Mesenchymal stem cell (in vitro differentiated cells and primary cell): ENCODE data around the gene PTRH2.
"Not testable (repeated sequence)": the region's sequence is repeated elsewhere in the genome, so short reads cannot be mapped to it uniquely, and the experiment has no call there.

ENCODE experiments used
- DNase-seq: peaks from one replicate; pipeline ENCODE4 v3.0.0-alpha.2; 2013
- H2AFZ ChIP-seq: one replicate; pipeline ENCODE4 v1.6.1; 2013; ENCODE audit warnings: low read depth, mild to moderate bottlenecking, control low read depth, inconsistent platforms, low read length, moderate library complexity
- H2AK5ac ChIP-seq: 2 replicates; pipeline ENCODE4 v1.6.1; 2013; ENCODE audit warnings: low read length, moderate library complexity, mild to moderate bottlenecking, inconsistent platforms; ENCODE audit not compliant: severe bottlenecking
- H2BK120ac ChIP-seq: one replicate; pipeline ENCODE4 v1.6.1; 2013; ENCODE audit warnings: low read depth, mild to moderate bottlenecking, inconsistent platforms, low read length, moderate library complexity
- H2BK12ac ChIP-seq, 2 experiments: one replicate each; pipeline ENCODE4 v1.6.1; 2013; ENCODE audit warnings: inconsistent platforms in 2 of 2, low read length in 2 of 2, mild to moderate bottlenecking in 2 of 2, moderate library complexity in 2 of 2, control low read depth in 1 of 2
- H2BK15ac ChIP-seq: one replicate; pipeline ENCODE4 v1.6.1; 2013; ENCODE audit warnings: mild to moderate bottlenecking, low read depth, inconsistent platforms; ENCODE audit not compliant: poor library complexity, severe bottlenecking
- H2BK5ac ChIP-seq: 2 replicates; pipeline ENCODE4 v1.6.1; 2013; ENCODE audit warnings: low read depth, mild to moderate bottlenecking, low read length, control low read depth, inconsistent platforms; ENCODE audit not compliant: poor library complexity, severe bottlenecking
- H3K14ac ChIP-seq, 2 experiments: one replicate each; pipeline ENCODE4 v1.6.1; 2013; ENCODE audit warnings: inconsistent platforms in 2 of 2, low read length in 2 of 2, control low read depth in 1 of 2, mild to moderate bottlenecking in 1 of 2, moderate library complexity in 1 of 2
- H3K18ac ChIP-seq, 2 experiments: one replicate each; pipeline ENCODE4 v1.6.1; 2013; ENCODE audit warnings: inconsistent platforms in 2 of 2, low read length in 2 of 2, control low read depth in 1 of 2, low read depth in 1 of 2, mild to moderate bottlenecking in 1 of 2
- H3K23ac ChIP-seq, 2 experiments: one replicate each; pipeline ENCODE4 v1.6.1; 2013; ENCODE audit warnings: inconsistent platforms in 2 of 2, low read length in 2 of 2, mild to moderate bottlenecking in 2 of 2, moderate library complexity in 2 of 2, control low read depth in 1 of 2
- H3K27ac ChIP-seq: 2 replicates; pipeline ENCODE4 v1.5.1; 2013; ENCODE audit warnings: mild to moderate bottlenecking, moderate library complexity, low read length, control low read depth, inconsistent platforms; ENCODE audit not compliant: poor library complexity, severe bottlenecking
- H3K27me3 ChIP-seq, 2 experiments: 2 replicates each; pipeline versions ENCODE4 v1.6.1 to v1.7.0; 2013; ENCODE audit warnings: low read length in 2 of 2, mild to moderate bottlenecking in 2 of 2, moderate library complexity in 2 of 2, control low read depth in 1 of 2, inconsistent platforms in 1 of 2; ENCODE audit not compliant: control insufficient read depth in 1 of 2, insufficient read depth in 1 of 2
- H3K36me3 ChIP-seq, 2 experiments: 2 replicates each; pipeline versions ENCODE4 v1.6.1 to v1.7.0; 2013; ENCODE audit warnings: low read length in 2 of 2, control low read depth in 1 of 2, inconsistent platforms in 1 of 2, low read depth in 1 of 2, mild to moderate bottlenecking in 1 of 2; ENCODE audit not compliant: insufficient read depth in 2 of 2, control insufficient read depth in 1 of 2
- H3K4ac ChIP-seq, 2 experiments: one replicate each; pipeline ENCODE4 v1.6.1; 2013; ENCODE audit warnings: inconsistent platforms in 2 of 2, low read length in 2 of 2, mild to moderate bottlenecking in 2 of 2, moderate library complexity in 2 of 2, control low read depth in 1 of 2, low read depth in 1 of 2
- H3K4me1 ChIP-seq: 2 replicates; pipeline ENCODE4 v1.6.1; 2013; ENCODE audit warnings: low read depth, low read length, control low read depth; ENCODE audit not compliant: control insufficient read depth, insufficient read depth
- H3K4me2 ChIP-seq: 2 replicates; pipeline ENCODE4 v1.6.1; 2013; ENCODE audit warnings: low read length, mild to moderate bottlenecking, inconsistent platforms; ENCODE audit not compliant: poor library complexity, severe bottlenecking
- H3K4me3 ChIP-seq, 2 experiments: 2 replicates each; pipeline versions ENCODE4 v1.5.1 to v1.7.0; 2013; ENCODE audit warnings: low read length in 2 of 2, mild to moderate bottlenecking in 2 of 2, control low read depth in 1 of 2, low read depth in 1 of 2; ENCODE audit not compliant: insufficient read depth in 1 of 2
- H3K79me1 ChIP-seq: replicated peaks from 2 replicates; pipeline ENCODE4 v1.6.1; 2013; ENCODE audit warnings: mild to moderate bottlenecking, control low read depth, low read length, inconsistent platforms; ENCODE audit not compliant: poor library complexity, severe bottlenecking
- H3K9ac ChIP-seq: 2 replicates; pipeline ENCODE4 v1.7.0; 2013; ENCODE audit warnings: mild to moderate bottlenecking, low read length, moderate library complexity
- H3K9me3 ChIP-seq: 2 replicates; pipeline ENCODE4 v1.7.0; 2013; ENCODE audit warnings: mild to moderate bottlenecking, low read length; ENCODE audit not compliant: control insufficient read depth
- H4K8ac ChIP-seq: one replicate; pipeline ENCODE4 v1.6.1; 2013; ENCODE audit warnings: inconsistent platforms, mild to moderate bottlenecking, low read length, moderate library complexity
- H4K91ac ChIP-seq: one replicate; pipeline ENCODE4 v1.6.1; 2013; ENCODE audit warnings: mild to moderate bottlenecking, low read length, inconsistent platforms
- WGBS: methylation state at CpG from one replicate; pipeline ENCODE4 v1.1.7; 2013; ENCODE audit warnings: mixed read lengths; 5-methylcytosine and 5-hydroxymethylcytosine counted together

PTRH2 gene

GRCh38 chr17:59656624-59657023 is 50.6 kb downstream of the PTRH2 start:
- H3K4ac ChIP-seq, H3K18ac ChIP-seq, H3K4me2 ChIP-seq, H3K9me3 ChIP-seq, H2AFZ ChIP-seq, H2BK5ac ChIP-seq, H2BK15ac ChIP-seq, H2BK12ac ChIP-seq, H3K27ac ChIP-seq, H3K14ac ChIP-seq, H4K8ac ChIP-seq, H3K4me1 ChIP-seq, H3K79me1 ChIP-seq, H2AK5ac ChIP-seq, H3K27me3 ChIP-seq, H2BK120ac ChIP-seq, H4K91ac ChIP-seq, H3K4me3 ChIP-seq, H3K23ac ChIP-seq: not testable (repeated sequence)
- WGBS = 79% methylated on average over 2 of the region's 7 CpGs
- peaks cover 30 to 91% of the 10 kb centered on the region in 2 experiments for H3K36me3 ChIP-seq
- H3K9ac ChIP-seq = peak overlapping the region; percentile 48
- peak; percentile 72 for DNase-seq

DNA sequence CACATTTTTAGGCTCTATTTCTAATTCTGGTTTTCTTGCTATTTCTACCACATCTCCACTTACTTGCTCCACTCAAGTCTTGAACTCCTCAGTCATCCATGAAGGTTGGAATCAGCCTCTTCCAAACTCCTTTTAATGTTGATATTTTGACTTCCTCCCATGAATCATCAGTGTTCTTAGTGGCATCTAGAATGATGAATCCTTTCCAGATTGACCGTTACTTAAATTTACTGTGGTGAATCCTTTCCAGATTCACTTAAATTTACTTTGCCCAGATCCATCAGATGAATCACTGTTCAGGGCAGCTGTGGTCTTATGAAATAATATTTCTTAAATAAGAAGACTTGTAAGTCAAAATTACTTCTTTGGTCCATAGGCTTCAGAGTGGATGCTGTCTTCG is 55.1 kb downstream of the PTRH2 start:
- 9% methylated on average over 1 of the region's 2 CpGs for WGBS
- Histone ChIP-seq H3K4me3 (no peak overlapping the region), H3K14ac (no peak overlapping the region), H3K27ac (peak overlapping the region; percentile 23), H2BK12ac (no peak overlapping the region), H3K18ac (no peak overlapping the region), H2AK5ac (no peak overlapping the region), H3K4ac (no peak overlapping the region), H3K36me3 (peaks cover 19 to 95% of the 10 kb centered on the region in 2 experiments), H3K9ac (peak overlapping the region; percentile 46), H4K91ac (no peak overlapping the region), H2AFZ (no peak overlapping the region), H3K9me3 (peaks cover 7% of the 10 kb centered on the region), H2BK15ac (no peak overlapping the region), H2BK5ac (no peak overlapping the region), H3K27me3 (no peaks in the 10 kb centered on the region), H3K4me2 (no peak overlapping the region), H4K8ac (no peak overlapping the region), H2BK120ac (no peak overlapping the region), H3K23ac (no peak overlapping the region), H3K4me1 (no peaks in the 10 kb centered on the region), H3K79me1 (peaks cover 9% of the 10 kb centered on the region)
- DNase-seq = peak; percentile 44

- Histone ChIP-seq H2BK120ac (no peak overlapping the region), H3K23ac (no peak overlapping the region), H2BK5ac (no peak overlapping the region), H3K27me3 (no peaks in the 10 kb centered on the region), H3K27ac (no peak overlapping the region), H3K18ac (no peak overlapping the region), H4K8ac (no peak overlapping the region), H3K14ac (no peak overlapping the region), H3K9me3 (peaks cover 7% of the 10 kb centered on the region), H3K36me3 (peaks cover 19 to 98% of the 10 kb centered on the region in 2 experiments), H2AK5ac (no peak overlapping the region), H3K4me2 (no peak overlapping the region), H2BK15ac (no peak overlapping the region), H3K9ac (no peak overlapping the region), H3K79me1 (peaks cover 9% of the 10 kb centered on the region), H3K4me1 (no peaks in the 10 kb centered on the region), H3K4ac (no peak overlapping the region), H2AFZ (no peak overlapping the region), H2BK12ac (no peak overlapping the region), H4K91ac (no peak overlapping the region), H3K4me3 (no peak overlapping the region)
- DNase-seq = peak; percentile 36
These were observed 55.9 kb downstream of the PTRH2 start for GRCh38 chr17:59651346-59651745.

DNA sequence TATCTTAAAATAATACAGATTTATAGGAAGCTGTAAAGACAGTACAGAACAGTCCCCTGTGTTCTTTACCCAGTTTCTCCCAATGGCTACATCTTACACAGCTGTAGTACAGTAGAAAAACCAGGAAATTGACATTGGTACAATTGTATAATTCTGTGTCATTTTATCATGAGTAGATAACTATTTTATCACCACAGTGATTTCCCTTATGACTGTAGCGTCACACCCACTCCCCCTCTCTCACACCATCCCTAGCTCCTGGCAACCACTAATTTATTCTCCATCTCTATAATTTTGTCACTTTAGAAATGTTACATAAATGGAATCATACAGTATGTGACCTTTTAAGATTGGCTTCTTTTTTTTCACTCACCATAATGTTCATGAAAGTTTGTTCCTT is 56.6 kb downstream of the PTRH2 start:
- H3K4me1 ChIP-seq = no peaks in the 10 kb centered on the region
- H3K9me3 ChIP-seq = peaks cover 7% of the 10 kb centered on the region
- no peak overlapping the region for H4K8ac ChIP-seq
- H3K27me3 ChIP-seq = no peaks in the 10 kb centered on the region
- H2AK5ac ChIP-seq = no peak overlapping the region
- no peak overlapping the region for H2BK120ac ChIP-seq
- H3K23ac ChIP-seq = no peak overlapping the region
- no peak overlapping the region for H2BK5ac ChIP-seq
- WGBS = 100% methylated on average over 1 of the region's 1 CpG
- H3K18ac ChIP-seq = no peak overlapping the region
- H3K36me3 ChIP-seq = peaks cover 19 to 98% of the 10 kb centered on the region in 2 experiments
- no peak overlapping the region for H3K4ac ChIP-seq
- no peak overlapping the region for H2BK15ac ChIP-seq
- no peak overlapping the region for H3K27ac ChIP-seq
- no peak overlapping the region for H3K14ac ChIP-seq
- H3K9ac ChIP-seq = no peak overlapping the region
- H4K91ac ChIP-seq = no peak overlapping the region
- peaks cover 9% of the 10 kb centered on the region for H3K79me1 ChIP-seq
- no peak overlapping the region for H3K4me3 ChIP-seq
- no peak for DNase-seq
- no peak overlapping the region for H2BK12ac ChIP-seq
- H2AFZ ChIP-seq = no peak overlapping the region
- no peak overlapping the region for H3K4me2 ChIP-seq
